ENCODE results near the gene MICAL2.

The MICAL2 gene

GRCh38 chr11:12076840-12077534, 33.4 kb upstream of the MICAL2 start:
- DNase-seq = no peak

GRCh38 chr11:12077535-12078280, 32.7 kb upstream of the MICAL2 start:
- no peak for DNase-seq

- DNase-seq = no peak
These were observed 30.4 kb upstream of the MICAL2 start for GRCh38 chr11:12079726-12080556.

GRCh38 chr11:12083380-12083779, 27.0 kb upstream of the MICAL2 start:
- no peak for DNase-seq

- no peak for DNase-seq
These were observed 26.1 kb upstream of the MICAL2 start for GRCh38 chr11:12084256-12084655.

GRCh38 chr11:12085371-12086251, 24.8 kb upstream of the MICAL2 start:
- no peak for DNase-seq

- no peak for DNase-seq
These were observed 23.9 kb upstream of the MICAL2 start for GRCh38 chr11:12086271-12087074.

- DNase-seq = no peak
These were observed 23.1 kb upstream of the MICAL2 start for GRCh38 chr11:12087075-12088004.

GRCh38 chr11:12088047-12088481, 22.3 kb upstream of the MICAL2 start:
- no peak for DNase-seq

GRCh38 chr11:12088531-12088930, 21.9 kb upstream of the MICAL2 start:
- no peak for DNase-seq

- DNase-seq = no peak
These were observed 21.3 kb upstream of the MICAL2 start for GRCh38 chr11:12089041-12089440.

- DNase-seq = no peak
These were observed 20.9 kb upstream of the MICAL2 start for GRCh38 chr11:12089473-12089872.

- no peak for DNase-seq
These were observed 20.3 kb upstream of the MICAL2 start for GRCh38 chr11:12090061-12090591.

GRCh38 chr11:12090761-12091258, 19.6 kb upstream of the MICAL2 start:
- DNase-seq = no peak

- no peak for DNase-seq
These were observed 18.3 kb upstream of the MICAL2 start for GRCh38 chr11:12091956-12092558.

GRCh38 chr11:12092714-12093113, 17.7 kb upstream of the MICAL2 start:
- no peak for DNase-seq

GRCh38 chr11:12094872-12095800, 15.3 kb upstream of the MICAL2 start:
- no peak for DNase-seq

- no peak for DNase-seq
These were observed 13.2 kb upstream of the MICAL2 start for GRCh38 chr11:12097219-12097618.
